ENCODE results near the gene PNKP. TPM values are rescaled to one million over a fixed set of nuclear protein-coding genes. Genes with fewer than 3 reads are reported as not detected.

The PNKP gene
- total RNA-seq, 1 donor from 2014 or later: 81.3 TPM

- no peak for DNase-seq
- H3K36me3 Mint-ChIP-seq (ENCODE audit: unreplicated experiment): peaks cover 5% of the 10 kb centered on the region
- peaks cover 17% of the 10 kb centered on the region for H3K4me1 Mint-ChIP-seq (ENCODE audit: low read depth, unreplicated experiment)
- peak overlapping the region; percentile 78 for H3K27ac Mint-ChIP-seq (ENCODE audit: unreplicated experiment)
- peak overlapping the region; percentile 81 for H3K4me3 Mint-ChIP-seq (ENCODE audit: unreplicated experiment)
- peaks cover 18% of the 10 kb centered on the region for H3K9me3 Mint-ChIP-seq (ENCODE audit: unreplicated experiment)
- no peak for TF ChIP-seq CTCF (IDR thresholded peaks at IDR 0.05; ENCODE audit: partially characterized antibody, unreplicated experiment)
- peaks cover 16% of the 10 kb centered on the region for H3K27me3 Mint-ChIP-seq (ENCODE audit: unreplicated experiment)
Measured at GRCh38 chr19:49853852-49854377, 13.5 kb downstream of the PNKP start.

- H3K36me3 Mint-ChIP-seq (ENCODE audit: unreplicated experiment): peaks cover 5% of the 10 kb centered on the region
- no peak for DNase-seq
- H3K9me3 Mint-ChIP-seq (ENCODE audit: unreplicated experiment): peaks cover 18% of the 10 kb centered on the region
- no peak for TF ChIP-seq CTCF (IDR thresholded peaks at IDR 0.05; ENCODE audit: partially characterized antibody, unreplicated experiment)
- peaks cover 15% of the 10 kb centered on the region for H3K27me3 Mint-ChIP-seq (ENCODE audit: unreplicated experiment)
- H3K27ac Mint-ChIP-seq (ENCODE audit: unreplicated experiment): peak overlapping the region; percentile 83
- peaks cover 17% of the 10 kb centered on the region for H3K4me1 Mint-ChIP-seq (ENCODE audit: low read depth, unreplicated experiment)
- peak overlapping the region; percentile 97 for H3K4me3 Mint-ChIP-seq (ENCODE audit: unreplicated experiment)
Measured at GRCh38 chr19:49852631-49853126, 14.7 kb downstream of the PNKP start.

- TF ChIP-seq CTCF (IDR thresholded peaks at IDR 0.05; ENCODE audit: partially characterized antibody, unreplicated experiment): no peak
- peak overlapping the region; percentile 83 for H3K27ac Mint-ChIP-seq (ENCODE audit: unreplicated experiment)
- peaks cover 15% of the 10 kb centered on the region for H3K27me3 Mint-ChIP-seq (ENCODE audit: unreplicated experiment)
- H3K4me3 Mint-ChIP-seq (ENCODE audit: unreplicated experiment): peak overlapping the region; percentile 97
- H3K4me1 Mint-ChIP-seq (ENCODE audit: low read depth, unreplicated experiment): peaks cover 17% of the 10 kb centered on the region
- H3K9me3 Mint-ChIP-seq (ENCODE audit: unreplicated experiment): peaks cover 18% of the 10 kb centered on the region
- peak; percentile 60 for DNase-seq
- H3K36me3 Mint-ChIP-seq (ENCODE audit: unreplicated experiment): peaks cover 5% of the 10 kb centered on the region
Measured at GRCh38 chr19:49851456-49852259, 15.7 kb downstream of the PNKP start.

GRCh38 chr19:49850487-49851342 is 16.7 kb downstream of the PNKP start, which contains the start of gene PTOV1:
Gene PTOV1, plus strand, starts transcription at chr19:49851159.
- no peak for TF ChIP-seq CTCF (IDR thresholded peaks at IDR 0.05; ENCODE audit: partially characterized antibody, unreplicated experiment)
- H3K27me3 Mint-ChIP-seq (ENCODE audit: unreplicated experiment): peaks cover 14% of the 10 kb centered on the region
- H3K36me3 Mint-ChIP-seq (ENCODE audit: unreplicated experiment): peaks cover 5% of the 10 kb centered on the region
- H3K27ac Mint-ChIP-seq (ENCODE audit: unreplicated experiment): peak within 1 kb of the TSS; percentile 83
- peaks cover 18% of the 10 kb centered on the region for H3K9me3 Mint-ChIP-seq (ENCODE audit: unreplicated experiment)
- peaks cover 17% of the 10 kb centered on the region for H3K4me1 Mint-ChIP-seq (ENCODE audit: low read depth, unreplicated experiment)
- peak within 1 kb of the TSS; percentile 97 for H3K4me3 Mint-ChIP-seq (ENCODE audit: unreplicated experiment)
- peak; percentile 92 for DNase-seq
